MCF 10A (cell line): ENCODE measurements around the gene LSM7. TPM values are rescaled to one million over a fixed set of nuclear protein-coding genes. Genes with fewer than 3 reads are reported as not detected.
A peak's percentile ranks its signal among the peaks of the same experiment; 100 is the strongest.

Experiments used
- BruUV-seq: library from RNA; stranded (reverse); fragments of 400-500 nt; replicated peaks from 2 replicates; lab custom pipeline; 2021; lab: Mats Ljungman, UMichigan
- CTCF ChIA-PET: fragments of 300-600 bp; sonication (Branson Sonifier 250); formaldehyde crosslinking; extraction: SDS; loops from one replicate; lab custom pipeline; 2021; ENCODE audit warnings: antibody characterized with exemption, inconsistent platforms; lab: Yijun Ruan, JAX
- POLR2A ChIA-PET: fragments of 300-600, 350-650 bp; sonication (Branson Sonifier 250); formaldehyde crosslinking; extraction: SDS; loops from one replicate; lab custom pipeline; 2020; ENCODE audit warnings: antibody characterized with exemption, inconsistent platforms; lab: Yijun Ruan, JAX
- DNase-seq: peaks from one replicate; pipeline ENCODE4 v3.0.0-alpha.2; 2018; ENCODE audit not compliant: unreplicated experiment
- H3K27ac Mint-ChIP-seq: one replicate; pipeline ENCODE4 v1.8.0; 2022; ENCODE audit warnings: mild to moderate bottlenecking, low read depth, mixed read lengths; ENCODE audit not compliant: unreplicated experiment
- H3K27me3 Mint-ChIP-seq: one replicate; pipeline ENCODE4 v1.8.0; 2022; ENCODE audit warnings: mixed read lengths; ENCODE audit not compliant: insufficient read depth, unreplicated experiment
- H3K36me3 Mint-ChIP-seq: one replicate; pipeline ENCODE4 v1.8.0; 2022; ENCODE audit warnings: mild to moderate bottlenecking, moderate library complexity, mixed read lengths; ENCODE audit not compliant: insufficient read depth, unreplicated experiment
- H3K4me1 Mint-ChIP-seq: one replicate; pipeline ENCODE4 v1.8.0; 2022; ENCODE audit warnings: mixed read lengths; ENCODE audit not compliant: insufficient read depth, unreplicated experiment
- H3K4me3 Mint-ChIP-seq: one replicate; pipeline ENCODE4 v1.8.0; 2022; ENCODE audit warnings: mild to moderate bottlenecking, moderate library complexity, mixed read lengths; ENCODE audit not compliant: unreplicated experiment
- H3K9me3 Mint-ChIP-seq: one replicate; pipeline ENCODE4 v1.8.0; 2022; ENCODE audit warnings: mixed read lengths; ENCODE audit not compliant: unreplicated experiment
- CTCF ChIP-seq: fragments of 200-600 bp; IDR thresholded peaks from one replicate; pipeline ENCODE4 v1.8.0; 2022; ENCODE audit warnings: antibody characterized with exemption, mild to moderate bottlenecking; ENCODE audit not compliant: unreplicated experiment
- intact Hi-C: fragments of 100-400 bp; cut with micrococcal nuclease; formaldehyde crosslinking; loops from 2 replicates; pipeline ENCODE4 v1.14.1; 2022
- total RNA-seq: library from RNA; stranded (reverse); gene quantifications from 2 replicates; pipeline ENCODE4 v1.2.3, GENCODE V29; 2022

The LSM7 gene
- total RNA-seq, 1 experiment from 2014 or later, result 135 TPM

GRCh38 chr19:2320049-2320448, 8.3 kb downstream of the LSM7 start:
- Mint-ChIP-seq H3K27me3 (no peaks in the 10 kb centered on the region), H3K36me3 (peaks cover 20% of the 10 kb centered on the region), H3K27ac (no peak overlapping the region), H3K4me3 (no peak overlapping the region), H3K9me3 (peaks cover 5% of the 10 kb centered on the region), H3K4me1 (no peaks in the 10 kb centered on the region)
- peak; percentile 44 for DNase-seq
- intact Hi-C loops, result no loop called here
- no TSS peak for BruUV-seq
- ChIA-PET CTCF (no interaction called here), POLR2A (no interaction called here)
- no peak for TF ChIP-seq CTCF

GRCh38 chr19:2319551-2319950, 8.8 kb downstream of the LSM7 start:
- ChIA-PET CTCF (no interaction called here), POLR2A (no interaction called here)
- Mint-ChIP-seq H3K4me3 (no peak overlapping the region), H3K36me3 (peaks cover 17% of the 10 kb centered on the region), H3K27ac (no peak overlapping the region), H3K9me3 (peaks cover 10% of the 10 kb centered on the region), H3K27me3 (no peaks in the 10 kb centered on the region), H3K4me1 (no peaks in the 10 kb centered on the region)
- no peak for TF ChIP-seq CTCF
- no peak for DNase-seq
- intact Hi-C loops, result loop anchor here (5.0 kb wide), 1 partner anchor 82 kb away; the partner anchor contains the start of genes PLEKHJ1 and SF3A2
- BruUV-seq, result no TSS peak

GRCh38 chr19:2318923-2319322, 9.5 kb downstream of the LSM7 start:
- Mint-ChIP-seq H3K36me3 (peaks cover 12% of the 10 kb centered on the region), H3K27ac (no peak overlapping the region), H3K4me1 (no peaks in the 10 kb centered on the region), H3K9me3 (peaks cover 15% of the 10 kb centered on the region), H3K27me3 (no peaks in the 10 kb centered on the region), H3K4me3 (no peak overlapping the region)
- no peak for DNase-seq
- BruUV-seq, result no TSS peak
- intact Hi-C loops, result loop anchor here (5.0 kb wide), 1 partner anchor 82 kb away; the partner anchor contains the start of genes PLEKHJ1 and SF3A2
- POLR2A ChIA-PET, result no interaction called here
- TF ChIP-seq CTCF, result no peak
- CTCF ChIA-PET, result no interaction called here

GRCh38 chr19:2317756-2318155, 10.6 kb downstream of the LSM7 start:
- H3K27ac Mint-ChIP-seq, result no peak overlapping the region
- no peaks in the 10 kb centered on the region for H3K27me3 Mint-ChIP-seq
- no peak for DNase-seq
- ChIA-PET POLR2A (no interaction called here), CTCF (interaction anchor here (0.6 kb wide), 1 partner anchor 82 kb away, joined by 3 read pairs; the partner anchor contains the start of gene PLEKHJ1)
- H3K4me3 Mint-ChIP-seq, result no peak overlapping the region
- H3K9me3 Mint-ChIP-seq, result peaks cover 15% of the 10 kb centered on the region
- TF ChIP-seq CTCF, result no peak
- BruUV-seq, result no TSS peak
- no peaks in the 10 kb centered on the region for H3K4me1 Mint-ChIP-seq
- intact Hi-C loops, result loop anchor here (5.0 kb wide), 1 partner anchor 80 kb away; the partner anchor contains the start of genes PLEKHJ1 and SF3A2
- peaks cover 4% of the 10 kb centered on the region for H3K36me3 Mint-ChIP-seq
